H9 (cell line): Measurements from ENCODE around the gene NDRG2. TPM values are rescaled to one million over a fixed set of nuclear protein-coding genes. Genes with fewer than 3 reads are reported as not detected.

Experiments
- DNase-seq: peaks from one replicate; pipeline ENCODE4 v3.0.0-alpha.2; 2017
- H2AFZ ChIP-seq: one replicate; pipeline ENCODE4 v1.6.1; 2013; ENCODE audit warnings: mild to moderate bottlenecking, low read length, control low read depth, moderate library complexity
- H2AK5ac ChIP-seq: 2 replicates; pipeline ENCODE4 v1.6.1; 2013; ENCODE audit warnings: low read length, control low read depth, mixed read lengths; ENCODE audit not compliant: insufficient read length
- H2BK120ac ChIP-seq: one replicate; pipeline ENCODE4 v1.6.1; 2013; ENCODE audit warnings: low read depth, mild to moderate bottlenecking, low read length, control low read depth, inconsistent platforms; ENCODE audit not compliant: poor library complexity, severe bottlenecking
- H2BK12ac ChIP-seq: 2 replicates; pipeline ENCODE4 v1.6.1; 2013; ENCODE audit warnings: low read length, control low read depth, mixed read lengths, low read depth; ENCODE audit not compliant: insufficient read length
- H2BK15ac ChIP-seq: 2 replicates; pipeline ENCODE4 v1.6.1; 2013; ENCODE audit warnings: low read depth, low read length, control low read depth
- H2BK20ac ChIP-seq: one replicate; pipeline ENCODE4 v1.6.1; 2013; ENCODE audit warnings: low read depth, mild to moderate bottlenecking, low read length, control low read depth, inconsistent platforms; ENCODE audit not compliant: poor library complexity, severe bottlenecking
- H2BK5ac ChIP-seq: 2 replicates; pipeline ENCODE4 v1.6.1; 2013; ENCODE audit warnings: low read length, control low read depth, mixed read lengths; ENCODE audit not compliant: insufficient read length
- H3K14ac ChIP-seq: 2 replicates; pipeline ENCODE4 v1.6.1; 2013; ENCODE audit warnings: low read length, control low read depth; ENCODE audit not compliant: insufficient read depth
- H3K18ac ChIP-seq: 2 replicates; pipeline ENCODE4 v1.6.1; 2013; ENCODE audit warnings: low read depth, mild to moderate bottlenecking, mixed read lengths, low read length, control low read depth; ENCODE audit not compliant: insufficient read length
- H3K23ac ChIP-seq: 2 replicates; pipeline ENCODE4 v1.6.1; 2013; ENCODE audit warnings: low read length, control low read depth, mixed read lengths, low read depth; ENCODE audit not compliant: insufficient read length
- H3K23me2 ChIP-seq: 2 replicates; pipeline ENCODE4 v1.6.1; 2013; ENCODE audit warnings: low read depth, mild to moderate bottlenecking, mixed read lengths, low read length, control low read depth; ENCODE audit not compliant: insufficient read length, poor library complexity, severe bottlenecking
- H3K27ac ChIP-seq: 2 replicates; pipeline ENCODE4 v1.5.1; 2013; ENCODE audit warnings: low read length, control low read depth, mixed read lengths, low read depth; ENCODE audit not compliant: insufficient read length
- H3K27me3 ChIP-seq: 2 replicates; pipeline ENCODE4 v1.6.1; 2013; ENCODE audit warnings: low read length, control low read depth, inconsistent platforms; ENCODE audit not compliant: insufficient read depth
- H3K4ac ChIP-seq: 2 replicates; pipeline ENCODE4 v1.6.1; 2013; ENCODE audit warnings: low read depth, mild to moderate bottlenecking, control low read depth, inconsistent platforms, low read length, moderate library complexity
- H3K4me1 ChIP-seq: 2 replicates; pipeline ENCODE4 v1.6.1; 2013; ENCODE audit warnings: low read length, control low read depth, inconsistent platforms; ENCODE audit not compliant: insufficient read depth
- H3K4me2 ChIP-seq: 2 replicates; pipeline ENCODE4 v1.6.1; 2013; ENCODE audit warnings: low read length, control low read depth, mixed read lengths; ENCODE audit not compliant: insufficient read length, insufficient read depth
- H3K56ac ChIP-seq: 2 replicates; pipeline ENCODE4 v1.6.1; 2013; ENCODE audit warnings: low read depth, mild to moderate bottlenecking, mixed read lengths, low read length, control low read depth; ENCODE audit not compliant: insufficient read length
- H3K79me1 ChIP-seq: 2 replicates; pipeline ENCODE4 v1.6.1; 2013; ENCODE audit warnings: low read depth, mild to moderate bottlenecking, moderate library complexity, low read length, control low read depth, inconsistent platforms; ENCODE audit not compliant: insufficient read depth, poor library complexity, severe bottlenecking
- H3K79me2 ChIP-seq: 2 replicates; pipeline ENCODE4 v1.6.1; 2013; ENCODE audit warnings: low read length, control low read depth, inconsistent platforms; ENCODE audit not compliant: insufficient read depth
- H3K9ac ChIP-seq: 2 replicates; pipeline ENCODE4 v1.6.1; 2013; ENCODE audit warnings: low read length, control low read depth, mixed read lengths; ENCODE audit not compliant: insufficient read length; ENCODE audit errors: extremely low read depth
- H3K9me3 ChIP-seq: one replicate; pipeline ENCODE4 v1.6.1; 2013; ENCODE audit warnings: low read depth, low read length, inconsistent platforms; ENCODE audit not compliant: control insufficient read depth
- H3T11ph ChIP-seq: one replicate; pipeline ENCODE4 v1.6.1; 2013; ENCODE audit warnings: mild to moderate bottlenecking, low read length, control low read depth, inconsistent platforms
- H4K20me1 ChIP-seq: one replicate; pipeline ENCODE4 v1.6.1; 2013; ENCODE audit not compliant: control insufficient read depth, insufficient read length, insufficient read depth
- H4K5ac ChIP-seq: 2 replicates; pipeline ENCODE4 v1.6.1; 2013; ENCODE audit warnings: low read depth, mild to moderate bottlenecking, mixed read lengths, low read length, control low read depth; ENCODE audit not compliant: insufficient read length
- H4K8ac ChIP-seq: replicated peaks from 2 replicates; pipeline ENCODE4 v1.6.1; 2013; ENCODE audit warnings: low read length, control low read depth, mixed read lengths, low read depth; ENCODE audit not compliant: insufficient read length
- H4K91ac ChIP-seq: 2 replicates; pipeline ENCODE4 v1.6.1; 2013; ENCODE audit warnings: low read depth, mild to moderate bottlenecking, moderate library complexity, mixed read lengths, low read length, control low read depth; ENCODE audit not compliant: insufficient read length
- H3K27ac Mint-ChIP-seq, 3 experiments: 2 replicates in 2 of 3; 3 replicates in 1 of 3; pipeline ENCODE4 v1.8.0; 2020 to 2021; ENCODE audit warnings: mixed read lengths in 3 of 3, mild to moderate bottlenecking in 1 of 3, moderate library complexity in 1 of 3
- H3K27me3 Mint-ChIP-seq: 2 replicates; pipeline ENCODE4 v1.8.0; 2021; ENCODE audit warnings: low read depth, mild to moderate bottlenecking, moderate library complexity, mixed read lengths
- H3K36me3 Mint-ChIP-seq, 3 experiments: 2 replicates in 2 of 3; 3 replicates in 1 of 3; pipeline ENCODE4 v1.8.0; 2020 to 2021; ENCODE audit warnings: low read depth in 3 of 3, mixed read lengths in 3 of 3; ENCODE audit not compliant: insufficient read depth in 1 of 3
- H3K4me1 Mint-ChIP-seq, 2 experiments: 2 replicates each; pipeline ENCODE4 v1.8.0; 2020; ENCODE audit warnings: mixed read lengths in 2 of 2
- H3K4me3 Mint-ChIP-seq, 2 experiments: 2 replicates in 1 of 2; 3 replicates in 1 of 2; pipeline ENCODE4 v1.8.0; 2020 to 2021; ENCODE audit warnings: mild to moderate bottlenecking in 2 of 2, mixed read lengths in 2 of 2, moderate library complexity in 1 of 2
- H3K9me3 Mint-ChIP-seq, 2 experiments: 2 replicates in 1 of 2; 3 replicates in 1 of 2; pipeline ENCODE4 v1.8.0; 2020; ENCODE audit warnings: mild to moderate bottlenecking in 2 of 2, mixed read lengths in 2 of 2, moderate library complexity in 1 of 2
- WGBS: extraction: QIAGEN DNeasy Blood & Tissue Kit; methylation state at CpG from one replicate; pipeline ENCODE4 v1.1.7; 2013; ENCODE audit warnings: missing lambda C conversion rate, low lambda C conversion rate, mixed read lengths; ENCODE audit not compliant: insufficient read length; ENCODE audit errors: extremely low coverage; 5-methylcytosine and 5-hydroxymethylcytosine counted together
- total RNA-seq: library from RNA; stranded (reverse); gene quantifications from 2 replicates; pipeline ENCODE4 v1.2.1, GENCODE V29; 2021
- TF ChIP-seq, protein P1 (sequence below): fragments of 200-600 bp; sonication (generic); conservative IDR thresholded peaks from 3 replicates; pipeline ENCODE4 v1.8.0; 2021; ENCODE audit warnings: antibody characterized with exemption, mild to moderate bottlenecking

The NDRG2 gene
- total RNA-seq, 1 experiment from 2014 or later: 20.6 TPM

DNA sequence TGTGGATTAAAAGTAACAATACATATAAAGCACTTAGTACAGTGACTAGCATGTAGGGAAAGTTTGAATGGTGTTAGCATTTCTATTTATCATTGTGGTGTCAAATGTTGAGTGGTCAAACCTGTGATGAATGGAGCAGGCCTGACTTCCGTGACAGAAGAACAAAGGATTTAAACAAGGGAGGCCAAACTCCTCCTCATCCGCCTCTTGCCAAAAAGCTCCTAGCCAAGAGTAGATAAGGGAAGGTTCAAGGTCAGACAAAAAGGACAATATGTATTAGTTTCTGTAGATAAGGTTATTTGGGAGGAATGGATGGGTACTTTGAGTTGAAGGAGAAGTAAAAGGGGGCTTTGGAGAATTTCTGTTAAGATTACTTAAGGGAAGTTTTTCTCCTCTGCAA is 23.8 kb upstream of the NDRG2 start:
- H3K4me2 ChIP-seq: no peak overlapping the region

More for the DNA sequence above, 23.8 kb upstream of the NDRG2 start:
- Histone ChIP-seq H3K27ac (no peak overlapping the region), H3K4ac (no peak overlapping the region), H2AFZ (no peak overlapping the region), H3K56ac (no peak overlapping the region), H4K8ac (no peak overlapping the region), H2BK120ac (no peak overlapping the region), H3T11ph (no peak overlapping the region), H2BK15ac (no peak overlapping the region), H3K23ac (no peak overlapping the region), H4K91ac (no peak overlapping the region), H3K9ac (no peak overlapping the region), H3K23me2 (no peaks in the 10 kb centered on the region), H3K79me2 (no peaks in the 10 kb centered on the region), H3K27me3 (no peaks in the 10 kb centered on the region), H3K18ac (no peak overlapping the region), H3K4me1 (no peaks in the 10 kb centered on the region), H3K9me3 (no peaks in the 10 kb centered on the region), H2AK5ac (no peak overlapping the region), H3K14ac (no peak overlapping the region), H3K79me1 (no peaks in the 10 kb centered on the region), H2BK5ac (no peak overlapping the region), H2BK20ac (no peak overlapping the region), H4K20me1 (no peaks in the 10 kb centered on the region), H2BK12ac (no peak overlapping the region), H4K5ac (no peak overlapping the region)
- TF ChIP-seq, protein P1, sequence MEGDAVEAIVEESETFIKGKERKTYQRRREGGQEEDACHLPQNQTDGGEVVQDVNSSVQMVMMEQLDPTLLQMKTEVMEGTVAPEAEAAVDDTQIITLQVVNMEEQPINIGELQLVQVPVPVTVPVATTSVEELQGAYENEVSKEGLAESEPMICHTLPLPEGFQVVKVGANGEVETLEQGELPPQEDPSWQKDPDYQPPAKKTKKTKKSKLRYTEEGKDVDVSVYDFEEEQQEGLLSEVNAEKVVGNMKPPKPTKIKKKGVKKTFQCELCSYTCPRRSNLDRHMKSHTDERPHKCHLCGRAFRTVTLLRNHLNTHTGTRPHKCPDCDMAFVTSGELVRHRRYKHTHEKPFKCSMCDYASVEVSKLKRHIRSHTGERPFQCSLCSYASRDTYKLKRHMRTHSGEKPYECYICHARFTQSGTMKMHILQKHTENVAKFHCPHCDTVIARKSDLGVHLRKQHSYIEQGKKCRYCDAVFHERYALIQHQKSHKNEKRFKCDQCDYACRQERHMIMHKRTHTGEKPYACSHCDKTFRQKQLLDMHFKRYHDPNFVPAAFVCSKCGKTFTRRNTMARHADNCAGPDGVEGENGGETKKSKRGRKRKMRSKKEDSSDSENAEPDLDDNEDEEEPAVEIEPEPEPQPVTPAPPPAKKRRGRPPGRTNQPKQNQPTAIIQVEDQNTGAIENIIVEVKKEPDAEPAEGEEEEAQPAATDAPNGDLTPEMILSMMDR: no peak
- peaks cover 4% of the 10 kb centered on the region in 2 experiments; a peak in 3 of 4 replicates for H3K4me1 Mint-ChIP-seq
- H3K9me3 Mint-ChIP-seq: no peaks in the 10 kb centered on the region
- DNase-seq: no peak
- no peak overlapping the region for H3K27ac Mint-ChIP-seq
- peaks cover 17% of the 10 kb centered on the region for H3K27me3 Mint-ChIP-seq
- no peaks in the 10 kb centered on the region for H3K36me3 Mint-ChIP-seq
- WGBS: no CpG with 5 or more reads among the region's 2 CpGs
- no peak overlapping the region for H3K4me3 Mint-ChIP-seq
